OCI-LY1 (cell line): ENCODE measurements around the gene CHST8.

ENCODE experiments used
- H2AFZ ChIP-seq: fragments of 200-600 bp; sonication (generic), shearing (Covaris generic); 2 replicates; pipeline ENCODE4 v1.6.0; 2014; ENCODE audit warnings: antibody characterized with exemption, mild to moderate bottlenecking, low read length
- H3F3A ChIP-seq: fragments of 200-600 bp; sonication (generic), shearing (Covaris generic); 2 replicates; pipeline ENCODE4 v1.6.0; 2014; ENCODE audit warnings: mild to moderate bottlenecking, antibody characterized with exemption, low read length, moderate library complexity; ENCODE audit not compliant: insufficient read depth
- H3K27ac ChIP-seq: fragments of 200-600 bp; sonication (generic); 2 replicates; pipeline ENCODE4 v1.5.1; 2014; ENCODE audit warnings: low read length, mixed run types, mild to moderate bottlenecking, low read depth; ENCODE audit not compliant: poor library complexity, severe bottlenecking
- H3K27me3 ChIP-seq: fragments of 200-600 bp; sonication (generic); 2 replicates; pipeline ENCODE4 v1.6.0; 2014; ENCODE audit warnings: antibody characterized with exemption, mild to moderate bottlenecking, low read length, moderate library complexity; ENCODE audit not compliant: insufficient read depth
- H3K36me3 ChIP-seq: fragments of 200-600 bp; sonication (generic); 2 replicates; pipeline ENCODE4 v1.6.1; 2014; ENCODE audit warnings: mild to moderate bottlenecking, antibody characterized with exemption, low read length, moderate library complexity, mixed read lengths; ENCODE audit not compliant: insufficient read depth
- H3K4me1 ChIP-seq: fragments of 200-600 bp; sonication (generic); 2 replicates; pipeline ENCODE4 v1.5.1; 2014; ENCODE audit warnings: mild to moderate bottlenecking, low read length, moderate library complexity; ENCODE audit not compliant: insufficient read depth, severe bottlenecking
- H3K4me2 ChIP-seq: fragments of 200-600 bp; sonication (generic), shearing (Covaris generic); 2 replicates; pipeline ENCODE4 v1.6.1; 2014; ENCODE audit warnings: low read length
- H3K4me3 ChIP-seq: fragments of 200-600 bp; sonication (generic); 2 replicates; pipeline ENCODE4 v1.5.1; 2014; ENCODE audit warnings: low read length, low read depth, mild to moderate bottlenecking, mixed read lengths; ENCODE audit not compliant: poor library complexity, severe bottlenecking
- H3K79me2 ChIP-seq: fragments of 200-600 bp; shearing (Covaris generic); 2 replicates; pipeline ENCODE4 v1.6.1; 2016; ENCODE audit warnings: mixed run types, low read length, mixed read lengths; ENCODE audit not compliant: insufficient read depth
- H3K9ac ChIP-seq: fragments of 200-600 bp; sonication (generic), shearing (Covaris generic); 2 replicates; pipeline ENCODE4 v1.6.1; 2014; ENCODE audit warnings: mild to moderate bottlenecking, low read length, mixed read lengths
- H3K9me2 ChIP-seq: fragments of 200-600 bp; sonication (generic), shearing (Covaris generic); 2 replicates; pipeline ENCODE4 v1.6.1; 2014; ENCODE audit warnings: low read depth, mild to moderate bottlenecking, low read length, mixed read lengths
- H3K9me3 ChIP-seq: fragments of 200-600 bp; shearing (Covaris generic); 2 replicates; pipeline ENCODE4 v1.6.1; 2014; ENCODE audit warnings: low read length, mixed read lengths
- H4K20me1 ChIP-seq: fragments of 200-600 bp; sonication (generic), shearing (Covaris generic); 2 replicates; pipeline ENCODE4 v1.6.0; 2016; ENCODE audit warnings: mild to moderate bottlenecking, low read length; ENCODE audit not compliant: insufficient read depth
- CTCF ChIP-seq: fragments of 200-600 bp; sonication (generic), shearing (Covaris generic); IDR thresholded peaks from 2 replicates; pipeline ENCODE4 v1.5.1; 2017; ENCODE audit warnings: mild to moderate bottlenecking, antibody characterized with exemption, low read length, moderate library complexity, mixed read lengths
- EZH2 ChIP-seq: fragments of 200-600 bp; sonication (generic), shearing (Covaris generic); IDR thresholded peaks from 2 replicates; pipeline ENCODE4 v1.8.0; 2017; ENCODE audit warnings: borderline replicate concordance, mixed run types, mild to moderate bottlenecking, antibody characterized with exemption, low read length, moderate library complexity, mixed read lengths

The CHST8 gene

GRCh38 chr19:33681081-33681680 is 59.4 kb downstream of the CHST8 start:
- Histone ChIP-seq H3K36me3 (no peaks in the 10 kb centered on the region), H3K9me2 (no peaks in the 10 kb centered on the region), H3K4me1 (no peaks in the 10 kb centered on the region), H3K79me2 (no peaks in the 10 kb centered on the region), H3K27me3 (no peaks in the 10 kb centered on the region), H3K4me2 (no peak overlapping the region), H3K9ac (no peak overlapping the region), H3K4me3 (no peak overlapping the region), H2AFZ (no peak overlapping the region), H4K20me1 (no peaks in the 10 kb centered on the region), H3F3A (no peaks in the 10 kb centered on the region), H3K9me3 (no peaks in the 10 kb centered on the region), H3K27ac (no peak overlapping the region)
- TF ChIP-seq CTCF (no peak), EZH2 (no peak)

GRCh38 chr19:33683881-33684537 is 62.3 kb downstream of the CHST8 start:
- Histone ChIP-seq H3F3A (no peaks in the 10 kb centered on the region), H3K9me2 (no peaks in the 10 kb centered on the region), H3K27me3 (no peaks in the 10 kb centered on the region), H2AFZ (no peak overlapping the region), H3K79me2 (no peaks in the 10 kb centered on the region), H3K9ac (no peak overlapping the region), H3K36me3 (no peaks in the 10 kb centered on the region), H3K9me3 (no peaks in the 10 kb centered on the region), H3K4me2 (no peak overlapping the region), H3K4me1 (no peaks in the 10 kb centered on the region), H3K27ac (no peak overlapping the region), H3K4me3 (no peak overlapping the region), H4K20me1 (no peaks in the 10 kb centered on the region)
- TF ChIP-seq CTCF (no peak), EZH2 (no peak)

- Histone ChIP-seq H3F3A (no peaks in the 10 kb centered on the region), H4K20me1 (no peaks in the 10 kb centered on the region), H3K9ac (no peak overlapping the region), H3K9me2 (no peaks in the 10 kb centered on the region), H2AFZ (no peak overlapping the region), H3K27ac (no peak overlapping the region), H3K4me3 (no peak overlapping the region), H3K27me3 (no peaks in the 10 kb centered on the region), H3K4me1 (no peaks in the 10 kb centered on the region), H3K79me2 (no peaks in the 10 kb centered on the region), H3K36me3 (no peaks in the 10 kb centered on the region), H3K9me3 (no peaks in the 10 kb centered on the region), H3K4me2 (no peak overlapping the region)
- TF ChIP-seq CTCF (no peak), EZH2 (no peak)
Measured at GRCh38 chr19:33684538-33685232, 62.9 kb downstream of the CHST8 start.
